Heart left ventricle (tissue), 16 donors: Measurements from ENCODE around the gene FBXO46. TPM values are rescaled to one million over a fixed set of nuclear protein-coding genes. Genes with fewer than 3 reads are reported as not detected.
"Not testable (repeated sequence)": the region's sequence is repeated elsewhere in the genome, so short reads cannot be mapped to it uniquely, and the experiment has no call there.

Experiments
- ATAC-seq, 4 donors: fragments of 200-7000 bp; cut with Tn5 transposase; one replicate each; pipeline ENCODE4 v1.9.1; 2020 to 2022; ENCODE audit warnings: moderate library complexity in 4 of 4, mild to moderate bottlenecking in 3 of 4, moderate number of reproducible peaks in 1 of 4
- DNase-seq, 5 donors: peaks; one replicate each; pipeline ENCODE4 v3.0.0-alpha.2; 2020
- H3K27ac ChIP-seq, 12 donors: fragments of 200-600 bp; sonication (generic) in 4 of 12; one replicate each; pipeline versions ENCODE4 v1.5.0 to v1.8.0; 2016 to 2022; ENCODE audit warnings: mild to moderate bottlenecking in 2 of 12
- H3K27me3 ChIP-seq, 9 donors: fragments of 200-600 bp; sonication (generic) in 2 of 9; one replicate each; pipeline versions ENCODE4 v1.5.1 to v1.8.0; 2016 to 2022; ENCODE audit warnings: mild to moderate bottlenecking in 3 of 9
- H3K36me3 ChIP-seq, 9 donors: fragments of 200-600 bp; sonication (generic) in 2 of 9; one replicate each; pipeline versions ENCODE4 v1.5.0 to v1.8.0; 2018 to 2022; ENCODE audit warnings: mild to moderate bottlenecking in 2 of 9
- H3K4me1 ChIP-seq, 12 donors: fragments of 200-600 bp; sonication (generic) in 4 of 12; one replicate each; pipeline versions ENCODE4 v1.5.0 to v1.8.0; 2016 to 2022; ENCODE audit warnings: mild to moderate bottlenecking in 3 of 12
- H3K4me3 ChIP-seq, 12 donors: fragments of 200-600 bp; sonication (generic) in 4 of 12; one replicate each; pipeline versions ENCODE4 v1.5.0 to v1.8.0; 2017 to 2022; ENCODE audit warnings: mild to moderate bottlenecking in 9 of 12, moderate library complexity in 4 of 12
- H3K9me3 ChIP-seq, 12 donors: fragments of 200-600 bp; sonication (generic) in 4 of 12; one replicate each; pipeline versions ENCODE4 v1.5.0 to v1.8.0; 2016 to 2022; ENCODE audit warnings: mild to moderate bottlenecking in 1 of 12
- CTCF ChIP-seq, 12 donors: fragments of 200-600 bp; sonication (generic) in 4 of 12; IDR thresholded peaks; one replicate each; pipeline versions ENCODE4 v1.5.0 to v1.8.0; 2018 to 2022; ENCODE audit warnings: antibody characterized with exemption in 12 of 12, mild to moderate bottlenecking in 5 of 12
- POLR2A ChIP-seq, 2 donors: fragments of 450-650 bp; IDR thresholded peaks; one replicate each; pipeline ENCODE4 v1.6.1; 2017; ENCODE audit warnings: antibody characterized with exemption in 2 of 2, mild to moderate bottlenecking in 2 of 2, moderate library complexity in 2 of 2
- WGBS, 4 donors: extraction: QIAGEN DNeasy Blood & Tissue Kit in 2 of 4; methylation state at CpG; one replicate each; pipeline versions ENCODE4 v1.1.5 to v1.1.7; 2013 to 2018; 5-methylcytosine and 5-hydroxymethylcytosine counted together
- intact Hi-C, 10 donors: fragments of 100-400 bp; cut with DNase I; formaldehyde crosslinking; loops; one replicate each; pipeline versions ENCODE4 v1.11.1 to v1.14.2; 2022
- polyA plus RNA-seq, 2 donors: library from polyadenylated mRNA; stranded (reverse); fragments of 200-250 nt; gene quantifications; one replicate each; pipeline ENCODE4 v1.2.3, GENCODE V29; 2013
- total RNA-seq, 9 donors: library from RNA; depleted of rRNA in 2 of 9; stranded (reverse); fragments of >200 nt in 2 of 9; fragmentation: NEBNext Ultra II Directional in 3 of 9; extraction: Animal tissue kit (Norgen Biotek cat#: 25700) in 3 of 9; gene quantifications; one replicate each; pipeline versions ENCODE4 v1.1.0 to v1.2.4, GENCODE V29; 2016 to 2023
- donor health status: ischemic (EF 13 %, LVEDD 7.1; RV severe dilation, severe dysfunction).
- donor health status: healthy with polysubstance abuse.
- donor health status: DM: no; HTN: yes; CAD: no.
- donor health status: DM: no; HTN: no; CAD: no.
- donor health status: ischemic (EF 25% LVEDD 6.9; RV normal size, moderate dysfunction).
- donor health status: ischemic (EF 25% LVEDD 5.7; RV mildly dilated, moderate dysfunction).
- donor health status: healthy.
- donor health status: DM: yes; HTN: yes; CAD: no.
- donor health status: ischemic (EF 35%, LVEDD 5.7; RV mildly dilated, moderate dysfunction).
- donor health status: nonischemic (EF 11% LVEDD 7.7; RV severe dilation, severe dysfunction).
- donor health status: DM: yes; HTN: yes; CAD: no.
- donor health status: PGD.
- donor health status: ischemic (EF 29% LVEDD 5.4; RV normal size, mild dysfunction).
- donor health status: nonischemic (EF 23%, LVEDD 6.1; RV moderate dilation, normal function).

Gene FBXO46
- total and polyA plus RNA-seq, 11 donors: 7.2 to 17.8 (median 10.2) TPM

DNA sequence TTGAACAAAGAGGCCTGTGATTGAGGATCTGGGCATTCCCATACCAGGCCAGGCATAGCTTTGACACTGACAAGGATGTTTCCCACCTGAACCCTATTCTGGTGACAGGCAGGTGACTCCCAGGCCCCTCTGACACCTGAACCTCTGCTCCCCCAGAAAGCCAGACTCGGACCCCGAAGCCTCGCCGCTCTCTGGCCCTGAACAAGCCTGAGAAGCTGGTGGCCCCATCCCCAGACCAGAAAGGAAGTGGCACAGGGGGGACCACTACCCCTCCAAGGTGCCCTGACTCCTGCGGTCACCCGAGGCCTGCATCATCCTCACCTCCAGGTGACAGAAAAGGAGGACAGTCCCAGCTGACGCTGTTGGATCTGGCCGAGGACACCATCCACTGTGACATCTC lies 23.6 kb upstream of the FBXO46 start:
- Histone ChIP-seq H3K9me3 (no peaks in the 10 kb centered on the region), H3K27me3 (no peaks in the 10 kb centered on the region), H3K27ac (no peak overlapping the region), H3K36me3 (no peaks in the 10 kb centered on the region), H3K4me1 (no peaks in the 10 kb centered on the region), H3K4me3 (no peak overlapping the region)
- ATAC-seq: no peak
- DNase-seq: peak in 1 of 5 donors; percentile 36
- WGBS, 4 donors: 85 to 96% (median 92%) methylated on average over 3 to 8 of the region's 8 CpGs
- TF ChIP-seq POLR2A (IDR thresholded peaks at IDR 0.05): no peak
- TF ChIP-seq CTCF (IDR thresholded peaks at IDR 0.05): no peak
- intact Hi-C loops: no loop called here

DNA sequence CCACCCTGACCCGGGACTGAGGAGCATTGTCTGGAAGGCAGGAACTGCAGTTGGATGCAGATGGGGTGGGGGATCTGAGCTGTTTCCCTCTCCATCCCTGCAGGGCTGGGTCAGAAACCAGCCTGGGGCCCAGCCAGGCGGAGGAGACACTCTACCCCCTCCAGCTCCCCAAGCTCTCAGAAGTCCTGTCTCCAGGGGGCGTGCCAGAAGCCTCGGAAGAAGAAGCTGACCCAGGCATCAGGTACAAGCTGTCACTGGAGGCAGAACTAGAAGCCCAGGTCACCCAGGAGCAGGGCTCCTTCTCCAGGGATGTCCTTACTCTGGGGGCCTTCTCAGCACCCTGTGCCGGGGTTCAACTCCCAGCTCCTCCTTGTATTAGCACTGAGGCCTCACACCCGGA lies 22.9 kb upstream of the FBXO46 start:
- 58 to 84% (median 65%) methylated on average over 4 to 6 of the region's 6 CpGs for WGBS, 4 donors
- TF ChIP-seq CTCF (IDR thresholded peaks at IDR 0.05): no peak
- TF ChIP-seq POLR2A (IDR thresholded peaks at IDR 0.05): no peak
- H3K27ac ChIP-seq: no peak overlapping the region
- H3K9me3 ChIP-seq: no peaks in the 10 kb centered on the region
- H3K27me3 ChIP-seq: no peaks in the 10 kb centered on the region
- DNase-seq (peak in 1 of 5 donors; percentile 34), ATAC-seq (no peak)
- intact Hi-C loops: no loop called here
- no peaks in the 10 kb centered on the region for H3K4me1 ChIP-seq
- H3K4me3 ChIP-seq: no peak overlapping the region
- no peaks in the 10 kb centered on the region for H3K36me3 ChIP-seq

- Histone ChIP-seq H3K36me3 (no peaks in the 10 kb centered on the region), H3K27ac (no peak overlapping the region), H3K4me3 (no peak overlapping the region), H3K27me3 (no peaks in the 10 kb centered on the region), H3K9me3 (no peaks in the 10 kb centered on the region), H3K4me1 (no peaks in the 10 kb centered on the region)
- ATAC-seq: no peak
- DNase-seq: peak in 1 of 5 donors; percentile 16
- TF ChIP-seq POLR2A (IDR thresholded peaks at IDR 0.05) (no peak), CTCF (IDR thresholded peaks at IDR 0.05) (no peak)
- WGBS, 4 donors: 90 to 98% (median 95%) methylated on average over 12 of the region's 12 CpGs
- intact Hi-C loops: no loop called here
Measured at GRCh38 chr19:45752639-45753038, 21.9 kb upstream of the FBXO46 start.

- H3K4me1 ChIP-seq, H3K9me3 ChIP-seq, H3K4me3 ChIP-seq, H3K36me3 ChIP-seq, intact Hi-C loops, ATAC-seq, H3K27me3 ChIP-seq, H3K27ac ChIP-seq, DNase-seq: not testable (repeated sequence)
- 89 to 94% (median 91%) methylated on average over 10 of the region's 10 CpGs for WGBS, 4 donors
Measured at GRCh38 chr19:45751483-45751882, 20.8 kb upstream of the FBXO46 start.

DNA sequence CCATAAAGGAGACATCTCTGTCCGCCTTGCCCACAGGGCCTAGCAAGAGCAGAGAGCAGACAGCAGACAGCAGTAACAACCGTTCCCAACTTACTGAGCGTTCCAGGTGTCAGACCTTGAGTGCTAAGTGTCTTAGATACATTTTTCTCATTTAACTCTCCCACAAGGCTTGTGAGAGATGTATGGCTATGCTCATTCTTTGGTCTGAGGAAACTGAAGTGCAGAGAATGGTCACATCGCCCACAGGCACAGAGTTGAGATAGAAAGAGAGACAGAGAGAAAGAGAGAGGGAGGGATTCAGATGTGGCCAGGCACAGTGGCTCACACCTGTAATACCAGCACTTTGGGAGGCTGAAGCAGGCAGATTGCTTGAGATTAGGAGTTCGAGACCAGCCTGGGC lies 16.8 kb upstream of the FBXO46 start:
- no peak for TF ChIP-seq CTCF (IDR thresholded peaks at IDR 0.05)
- no peak for TF ChIP-seq POLR2A (IDR thresholded peaks at IDR 0.05)
- 85 to 90% (median 88%) methylated on average over 5 of the region's 5 CpGs for WGBS, 4 donors
- no peaks in the 10 kb centered on the region for H3K36me3 ChIP-seq
- no peak for ATAC-seq
- H3K4me3 ChIP-seq: no peak overlapping the region
- no peak overlapping the region for H3K27ac ChIP-seq
- H3K9me3 ChIP-seq: no peaks in the 10 kb centered on the region
- intact Hi-C loops: no loop called here
- no peaks in the 10 kb centered on the region for H3K4me1 ChIP-seq
- H3K27me3 ChIP-seq: peaks cover 0 to 13% (median 0%) of the 10 kb centered on the region in 9 donors
- no peak for DNase-seq
